Thyroid gland (tissue), 4 donors: ENCODE results near the gene CCDC192. TPM values are rescaled to one million over a fixed set of nuclear protein-coding genes. Genes with fewer than 3 reads are reported as not detected.

Experiments used
- DNase-seq, 2 donors: peaks; one replicate each; pipeline ENCODE4 v3.0.0-alpha.2; 2019
- H3K27ac ChIP-seq, 3 donors: fragments of 200-600 bp; sonication (generic); 1 replicate in 2 of 3; 2 replicates in 1 of 3; pipeline ENCODE4 v1.5.1; 2016 to 2019; ENCODE audit warnings: mild to moderate bottlenecking in 1 of 3, moderate library complexity in 1 of 3
- H3K27me3 ChIP-seq: fragments of 200-600 bp; sonication (generic); one replicate; pipeline ENCODE4 v1.5.1; 2019
- H3K36me3 ChIP-seq, 2 donors: fragments of 200-600 bp; sonication (generic); one replicate each; pipeline ENCODE4 v1.5.1; 2016 to 2019
- H3K4me1 ChIP-seq, 2 donors: fragments of 200-600 bp; sonication (generic); one replicate each; pipeline ENCODE4 v1.5.1; 2017 to 2019
- H3K4me3 ChIP-seq, 3 donors: fragments of 200-600 bp; sonication (generic); replicated peaks in 1 of 3; 1 replicate in 2 of 3; 2 replicates in 1 of 3; pipeline ENCODE4 v1.5.1; 2016; ENCODE audit warnings: mild to moderate bottlenecking in 1 of 3
- H3K9me3 ChIP-seq: fragments of 200-600 bp; sonication (generic); one replicate; pipeline ENCODE4 v1.5.1; 2017
- POLR2A ChIP-seq, 2 donors: fragments of 450-650 bp; IDR thresholded peaks; one replicate each; pipeline ENCODE4 v1.6.1; 2017; ENCODE audit warnings: antibody characterized with exemption in 2 of 2, mild to moderate bottlenecking in 2 of 2, moderate library complexity in 1 of 2
- WGBS, 2 donors: methylation state at CpG; one replicate each; pipeline ENCODE4 v1.1.5; 2017; 5-methylcytosine and 5-hydroxymethylcytosine counted together
- intact Hi-C: fragments of 100-400 bp; cut with DNase I; formaldehyde crosslinking; loops from one replicate; pipeline ENCODE4 v1.15.1; 2023
- total RNA-seq, 4 donors: library from RNA; depleted of rRNA; stranded (reverse); fragments of >200 nt; gene quantifications; one replicate each; pipeline ENCODE4 v1.2.3, GENCODE V29; 2016
- TF ChIP-seq, protein P1 (sequence below), 6 experiments: fragments of 200-600 bp in 3 of 6; fragments of 450-650 bp in 3 of 6; sonication (generic) in 3 of 6; IDR thresholded peaks; one replicate each; pipeline ENCODE4 v1.5.1; 2016 to 2019; ENCODE audit warnings: antibody characterized with exemption in 6 of 6, mild to moderate bottlenecking in 2 of 6, inconsistent platforms in 1 of 6, moderate library complexity in 1 of 6

The CCDC192 gene
- total RNA-seq, 4 donors from 2014 or later = 1.3 TPM; not detected in 3

DNA sequence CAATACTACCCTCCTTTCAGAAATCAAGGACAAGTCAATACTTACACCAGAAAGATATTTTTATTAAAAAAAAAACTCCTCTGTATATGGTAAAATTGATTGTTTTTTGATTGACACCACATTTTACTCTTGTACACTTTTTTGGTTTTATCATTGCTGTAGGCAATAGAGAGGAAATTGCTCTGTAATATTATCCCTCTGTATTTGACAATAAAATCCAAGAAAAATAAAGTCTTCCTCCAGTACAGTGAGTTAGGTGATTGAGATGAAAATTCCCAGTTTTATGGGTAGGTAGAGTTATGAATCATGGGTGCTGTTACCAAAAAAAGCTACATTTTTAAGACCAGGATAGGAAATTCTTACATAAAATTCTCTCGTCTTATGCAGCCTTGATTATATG, 22.6 kb upstream of the CCDC192 start:
- Histone ChIP-seq H3K27ac (no peak overlapping the region), H3K27me3 (no peaks in the 10 kb centered on the region), H3K4me1 (no peaks in the 10 kb centered on the region), H3K4me3 (no peak overlapping the region), H3K36me3 (no peaks in the 10 kb centered on the region), H3K9me3 (no peaks in the 10 kb centered on the region)
- TF ChIP-seq, protein P1, sequence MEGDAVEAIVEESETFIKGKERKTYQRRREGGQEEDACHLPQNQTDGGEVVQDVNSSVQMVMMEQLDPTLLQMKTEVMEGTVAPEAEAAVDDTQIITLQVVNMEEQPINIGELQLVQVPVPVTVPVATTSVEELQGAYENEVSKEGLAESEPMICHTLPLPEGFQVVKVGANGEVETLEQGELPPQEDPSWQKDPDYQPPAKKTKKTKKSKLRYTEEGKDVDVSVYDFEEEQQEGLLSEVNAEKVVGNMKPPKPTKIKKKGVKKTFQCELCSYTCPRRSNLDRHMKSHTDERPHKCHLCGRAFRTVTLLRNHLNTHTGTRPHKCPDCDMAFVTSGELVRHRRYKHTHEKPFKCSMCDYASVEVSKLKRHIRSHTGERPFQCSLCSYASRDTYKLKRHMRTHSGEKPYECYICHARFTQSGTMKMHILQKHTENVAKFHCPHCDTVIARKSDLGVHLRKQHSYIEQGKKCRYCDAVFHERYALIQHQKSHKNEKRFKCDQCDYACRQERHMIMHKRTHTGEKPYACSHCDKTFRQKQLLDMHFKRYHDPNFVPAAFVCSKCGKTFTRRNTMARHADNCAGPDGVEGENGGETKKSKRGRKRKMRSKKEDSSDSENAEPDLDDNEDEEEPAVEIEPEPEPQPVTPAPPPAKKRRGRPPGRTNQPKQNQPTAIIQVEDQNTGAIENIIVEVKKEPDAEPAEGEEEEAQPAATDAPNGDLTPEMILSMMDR (IDR thresholded peaks at IDR 0.05) = no peak
- TF ChIP-seq POLR2A (IDR thresholded peaks at IDR 0.05) = no peak
- intact Hi-C loops = no loop called here
- 87 to 92% methylated on average over 1 of the region's 1 CpG for WGBS, 2 donors
- no peak for DNase-seq

DNA sequence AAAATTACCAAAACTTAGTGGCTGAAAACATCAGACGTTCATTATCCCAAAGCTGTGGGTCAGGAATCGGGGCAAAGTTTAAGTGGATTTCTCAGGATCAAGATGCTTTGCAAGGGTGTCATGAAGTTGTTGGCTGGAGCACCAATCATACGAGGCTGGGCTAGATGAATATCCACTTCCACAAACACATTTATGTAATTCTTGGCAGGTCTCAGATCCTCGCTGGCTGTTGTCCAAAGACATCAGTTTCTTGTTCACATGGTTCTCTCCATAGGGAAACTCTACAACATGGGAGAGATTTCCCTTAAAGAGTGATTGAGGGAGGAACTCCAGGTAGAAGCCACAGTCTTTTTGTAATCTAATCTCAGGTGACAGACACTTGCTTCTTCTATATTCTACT, 20.2 kb upstream of the CCDC192 start:
- peaks cover 3 to 6% of the 10 kb centered on the region in 2 donors for H3K4me1 ChIP-seq
- TF ChIP-seq, protein P1 (IDR thresholded peaks at IDR 0.05) = no peak
- TF ChIP-seq POLR2A (IDR thresholded peaks at IDR 0.05) = no peak
- intact Hi-C loops = no loop called here
- DNase-seq = no peak
- H3K9me3 ChIP-seq = no peaks in the 10 kb centered on the region
- 73 to 77% methylated on average over 4 of the region's 4 CpGs for WGBS, 2 donors
- no peaks in the 10 kb centered on the region for H3K36me3 ChIP-seq
- H3K27me3 ChIP-seq = no peaks in the 10 kb centered on the region
- H3K27ac ChIP-seq = no peak overlapping the region
- no peak overlapping the region for H3K4me3 ChIP-seq

DNA sequence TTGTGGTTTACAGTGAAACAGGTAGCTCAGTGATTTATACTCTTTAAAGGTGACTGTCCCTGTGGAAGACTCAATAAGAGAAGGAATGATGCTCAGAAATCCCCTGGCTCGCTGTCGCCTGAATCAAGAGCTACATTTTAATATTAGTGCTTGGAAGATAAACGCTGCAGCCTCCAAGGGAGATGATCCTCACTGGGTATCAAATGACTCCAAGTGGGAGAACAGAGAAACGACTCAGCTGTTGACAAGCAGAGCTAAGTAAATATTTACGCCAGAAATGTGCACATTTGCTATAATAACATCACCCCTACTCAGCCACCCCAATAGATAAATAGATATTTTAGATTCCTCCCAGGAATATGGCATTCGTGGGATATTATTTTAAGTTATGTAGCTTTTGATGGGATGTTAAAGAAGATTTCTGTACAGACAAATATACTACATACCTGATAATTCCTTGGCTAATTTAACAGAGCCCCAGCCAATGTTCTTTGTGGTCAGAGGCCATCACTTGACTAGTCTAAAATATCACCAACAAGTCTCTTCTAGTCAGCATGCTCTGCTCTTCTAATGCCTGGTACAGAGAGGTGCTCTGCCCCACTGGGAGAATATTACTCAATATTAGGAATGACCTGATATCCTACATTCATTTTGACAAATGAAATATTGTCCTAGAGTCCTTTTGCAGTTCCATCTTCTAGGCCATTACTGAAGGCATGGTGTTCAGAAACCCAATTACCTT, 18.3 kb upstream of the CCDC192 start:
- intact Hi-C loops = no loop called here
- Histone ChIP-seq H3K36me3 (no peaks in the 10 kb centered on the region), H3K9me3 (no peaks in the 10 kb centered on the region), H3K4me3 (no peak overlapping the region), H3K27me3 (no peaks in the 10 kb centered on the region), H3K27ac (no peak overlapping the region), H3K4me1 (peaks cover 3 to 6% of the 10 kb centered on the region in 2 donors)
- DNase-seq = no peak
- no peak for TF ChIP-seq POLR2A (IDR thresholded peaks at IDR 0.05)
- TF ChIP-seq, protein P1 (IDR thresholded peaks at IDR 0.05) = no peak
- 71 to 76% methylated on average over 6 of the region's 6 CpGs for WGBS, 2 donors

DNA sequence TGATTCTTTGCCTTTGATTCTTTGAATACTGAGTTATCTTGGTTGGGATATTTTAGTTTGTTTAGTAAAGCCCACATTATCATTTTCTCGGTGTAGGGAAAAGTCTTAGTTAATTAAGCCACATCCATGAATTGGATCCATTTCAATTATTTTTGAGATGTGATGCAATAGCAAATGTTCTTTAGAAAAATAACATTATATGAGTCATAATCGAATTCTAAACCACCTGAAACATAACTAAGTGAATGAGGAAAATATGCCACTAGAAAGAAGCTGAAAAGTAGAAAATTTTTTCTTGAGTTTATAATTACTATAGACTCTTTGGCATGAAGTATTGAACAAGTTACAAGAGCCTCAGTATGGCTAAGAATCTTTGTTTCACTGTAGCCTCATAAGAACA, 17.5 kb upstream of the CCDC192 start:
- 79 to 80% methylated on average over 2 of the region's 2 CpGs for WGBS, 2 donors
- Histone ChIP-seq H3K9me3 (no peaks in the 10 kb centered on the region), H3K4me3 (no peak overlapping the region), H3K27me3 (no peaks in the 10 kb centered on the region), H3K4me1 (peaks cover 3 to 6% of the 10 kb centered on the region in 2 donors), H3K36me3 (no peaks in the 10 kb centered on the region), H3K27ac (no peak overlapping the region)
- DNase-seq = no peak
- intact Hi-C loops = no loop called here
- TF ChIP-seq, protein P1 (IDR thresholded peaks at IDR 0.05) = no peak
- TF ChIP-seq POLR2A (IDR thresholded peaks at IDR 0.05) = no peak

DNA sequence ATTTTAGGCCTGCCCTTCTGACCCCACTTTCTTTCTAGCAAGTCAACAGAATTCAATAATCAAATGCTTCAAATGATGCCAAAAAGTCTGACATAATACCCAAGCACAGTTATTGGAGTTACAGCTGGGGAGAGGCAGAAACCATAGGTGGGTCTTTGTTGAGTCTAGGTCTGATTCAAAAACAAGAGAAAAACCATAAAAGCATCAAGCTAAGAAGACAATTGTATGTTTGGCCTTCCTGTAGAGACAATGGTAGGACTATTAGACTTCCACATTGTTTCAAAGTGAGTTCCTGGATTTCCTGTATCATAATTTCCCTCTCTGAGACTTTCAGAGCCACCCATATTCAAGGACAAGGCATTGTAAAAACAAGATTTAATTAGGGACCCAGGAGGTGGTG, 16.8 kb upstream of the CCDC192 start:
- Histone ChIP-seq H3K36me3 (no peaks in the 10 kb centered on the region), H3K4me3 (no peak overlapping the region), H3K27me3 (no peaks in the 10 kb centered on the region), H3K9me3 (no peaks in the 10 kb centered on the region), H3K27ac (no peak overlapping the region), H3K4me1 (peaks cover 3 to 6% of the 10 kb centered on the region in 2 donors)
- intact Hi-C loops = no loop called here
- no peak for TF ChIP-seq POLR2A (IDR thresholded peaks at IDR 0.05)
- TF ChIP-seq, protein P1 (IDR thresholded peaks at IDR 0.05) = no peak
- DNase-seq = no peak
